Cerebellar cortex (tissue), 1 donor: ENCODE measurements around the gene SFTPB.

ENCODE experiments used
- DNase-seq: peaks from one replicate; pipeline ENCODE4 v3.0.0-alpha.2; 2015; ENCODE audit warnings: low spot score

Gene SFTPB

GRCh38 chr2:85702172-85702571, 34.2 kb upstream of the SFTPB start:
- DNase-seq, result no peak

DNA sequence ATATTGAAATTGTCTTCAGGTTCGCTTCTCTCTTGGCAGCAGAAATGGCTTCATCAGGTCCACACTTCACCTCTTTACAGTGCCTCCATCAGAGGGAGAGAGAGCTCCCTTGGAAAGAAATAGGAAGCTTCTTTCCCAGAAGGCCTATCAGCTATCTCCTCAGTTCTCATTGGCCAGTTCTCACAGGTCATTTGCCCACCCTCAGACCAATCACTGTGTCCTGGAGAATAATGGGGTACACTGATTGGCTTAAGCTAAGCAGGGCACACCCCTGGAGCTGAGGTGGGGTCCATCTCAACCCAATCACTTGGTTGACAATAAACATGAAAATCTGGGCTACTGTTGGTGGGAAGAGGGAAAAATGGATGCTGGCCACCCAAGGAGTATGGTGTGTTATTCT, 31.3 kb upstream of the SFTPB start:
- no peak for DNase-seq

- no peak for DNase-seq
These were observed 30.9 kb upstream of the SFTPB start for GRCh38 chr2:85698880-85699254.

DNA sequence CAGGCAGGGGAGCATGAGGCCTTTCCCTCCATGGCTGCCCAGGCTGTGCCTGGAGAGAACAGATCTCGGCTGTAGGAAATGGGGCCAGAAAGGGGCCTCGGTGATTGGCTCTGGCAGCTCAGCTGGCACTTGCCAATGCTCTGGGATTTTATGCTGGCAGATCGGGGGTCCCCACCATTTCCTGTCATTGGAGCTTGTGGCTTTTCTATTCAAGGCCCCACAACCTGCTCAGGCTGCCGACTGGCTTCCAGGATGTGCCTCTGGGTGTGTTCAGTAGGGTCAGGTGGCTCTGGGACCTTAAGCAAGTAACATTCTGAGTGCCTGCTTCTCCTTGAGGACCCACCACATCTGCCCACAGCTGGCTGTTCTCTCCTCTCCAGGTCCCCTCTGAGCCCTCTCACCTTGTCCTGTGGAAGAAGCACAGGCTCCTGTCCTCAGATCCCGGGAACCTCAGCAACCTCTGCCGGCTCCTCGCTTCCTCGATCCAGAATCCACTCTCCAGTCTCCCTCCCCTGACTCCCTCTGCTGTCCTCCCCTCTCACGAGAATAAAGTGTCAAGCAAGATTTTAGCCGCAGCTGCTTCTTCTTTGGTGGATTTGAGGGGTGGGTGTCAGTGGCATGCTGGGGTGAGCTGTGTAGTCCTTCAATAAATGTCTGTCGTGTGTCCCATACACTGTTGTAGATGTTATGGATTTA, 30.3 kb upstream of the SFTPB start:
- no peak for DNase-seq

DNA sequence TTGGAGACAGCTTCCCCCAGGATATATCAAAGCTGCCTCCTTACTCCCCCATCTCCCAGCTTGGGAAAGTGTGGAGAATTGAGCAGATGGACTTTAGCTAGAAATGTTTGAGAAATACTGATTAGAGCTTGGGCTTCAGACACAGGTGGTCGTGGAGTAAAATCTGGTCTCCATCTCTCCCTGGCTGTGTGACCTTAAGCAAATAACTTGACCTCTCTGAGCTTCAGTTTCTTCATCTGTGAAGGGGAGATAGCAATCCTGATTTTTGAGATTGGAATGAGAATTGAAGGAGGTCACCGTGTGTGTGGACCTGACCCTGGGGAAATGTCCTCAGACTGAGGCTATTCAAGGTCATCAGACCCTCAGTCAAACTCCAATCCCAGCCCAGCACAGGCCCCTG, 29.7 kb upstream of the SFTPB start:
- DNase-seq, result no peak

DNA sequence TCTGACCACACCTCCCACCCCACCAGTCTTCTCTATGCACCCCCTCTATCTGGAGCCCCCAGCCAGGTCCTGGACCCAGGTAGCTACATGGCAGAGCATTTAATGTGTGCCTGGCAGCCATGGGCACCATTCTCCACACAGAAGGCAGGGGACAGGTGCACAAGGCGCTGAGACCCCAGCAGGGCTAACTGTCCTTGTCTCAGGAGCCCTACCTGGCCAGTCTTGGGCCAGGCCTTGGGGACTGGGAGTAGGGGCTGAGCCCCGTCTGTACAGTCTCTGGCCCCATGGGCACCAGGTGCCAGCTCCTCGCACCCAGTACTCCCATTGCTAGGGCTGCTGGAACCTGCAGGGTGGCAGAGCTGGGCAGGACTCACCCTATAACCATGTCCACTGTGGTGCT, 29.1 kb upstream of the SFTPB start:
- no peak for DNase-seq

DNA sequence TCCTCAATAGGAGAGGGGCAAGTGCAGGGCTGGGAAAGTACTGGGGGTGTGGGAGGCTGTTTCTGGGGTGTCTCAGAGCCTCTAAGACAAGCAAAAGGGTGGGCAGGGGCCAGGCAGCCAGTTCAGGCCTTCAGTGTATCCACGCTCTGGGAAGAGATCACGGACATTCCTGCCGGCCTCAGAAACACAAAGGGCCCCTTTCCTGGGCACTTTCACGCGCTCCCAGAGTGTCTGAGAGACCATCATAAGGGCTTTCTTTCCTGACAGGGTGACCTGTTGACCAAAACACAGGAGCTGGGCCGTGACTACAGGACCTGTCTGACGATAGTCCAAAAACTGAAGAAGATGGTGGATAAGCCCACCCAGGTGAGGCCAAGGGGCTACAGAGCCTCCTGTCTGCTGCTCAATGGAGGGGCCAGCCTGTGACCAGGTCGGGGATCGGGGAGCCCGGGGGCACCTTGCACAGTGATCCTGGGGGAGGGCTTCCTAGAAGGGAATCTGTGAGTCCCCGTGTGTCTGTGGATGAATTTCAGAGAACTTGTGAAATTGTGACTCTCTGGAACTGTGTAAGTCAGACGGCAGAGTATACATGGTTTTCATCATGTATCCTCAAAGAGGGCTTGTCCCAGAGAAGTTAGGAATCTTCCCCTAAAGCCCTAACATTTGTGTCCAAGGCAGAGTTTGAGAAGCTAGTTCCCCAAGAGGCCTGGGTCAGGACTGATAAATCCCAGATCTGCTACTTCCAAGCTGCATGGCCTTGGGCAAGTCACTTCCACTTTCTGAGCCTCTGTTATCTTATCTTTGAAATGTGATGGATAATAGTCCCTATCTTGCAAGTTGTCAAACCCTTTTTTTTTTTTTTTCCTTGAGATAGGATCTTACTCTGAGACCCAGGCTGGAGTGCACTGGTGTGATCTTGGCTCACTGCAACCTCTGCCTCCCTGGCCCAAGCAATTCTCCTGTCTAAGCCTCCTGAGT, 28.0 kb upstream of the SFTPB start:
- no peak for DNase-seq

DNA sequence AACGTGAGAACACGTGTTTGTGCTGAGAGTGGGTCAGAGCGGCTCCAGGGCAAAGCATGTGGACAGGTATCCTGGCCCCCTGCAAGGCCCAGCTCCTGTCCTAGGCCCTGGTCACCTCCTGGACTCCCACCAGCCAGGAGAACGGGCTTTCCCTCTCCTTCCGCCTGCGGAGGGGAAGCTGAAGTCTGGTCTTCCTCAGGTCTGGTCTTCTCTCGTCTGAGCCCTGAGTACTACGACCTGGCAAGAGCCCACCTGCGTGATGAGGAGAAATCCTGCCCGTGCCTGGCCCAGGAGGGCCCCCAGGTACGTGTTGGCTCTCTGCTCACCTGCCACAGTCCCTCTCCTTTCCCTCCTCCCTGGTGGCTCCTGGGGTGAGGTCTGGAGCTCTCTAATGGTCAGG, 27.1 kb upstream of the SFTPB start:
- DNase-seq, result no peak

- no peak for DNase-seq
These were observed 26.3 kb upstream of the SFTPB start, which contains the start of gene GNLY for GRCh38 chr2:85694052-85695025. GNLY (plus strand) TSS chr2:85694358; CDS start chr2:85694419, 61 bp downstream.

GRCh38 chr2:85692039-85692645, 24.1 kb upstream of the SFTPB start:
- DNase-seq, result no peak

DNA sequence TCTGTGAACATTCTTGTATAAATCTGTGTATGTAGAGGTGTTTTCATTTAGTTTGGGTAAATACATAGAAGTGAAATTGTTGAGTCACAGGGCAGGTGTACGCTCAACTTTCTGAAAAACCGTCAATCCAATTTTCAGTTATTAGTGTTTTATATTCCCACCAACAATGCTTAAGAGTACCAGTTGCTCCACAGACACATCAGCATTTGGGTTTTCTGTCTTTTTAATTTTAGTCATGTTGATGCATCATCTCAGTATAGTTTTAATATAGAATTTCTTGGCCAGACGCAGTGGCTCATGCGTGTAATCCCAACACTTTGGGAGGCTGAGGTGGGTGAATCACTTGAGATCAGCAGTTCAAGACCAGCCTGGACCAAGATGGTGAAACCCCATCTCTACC, 22.9 kb upstream of the SFTPB start:
- no peak for DNase-seq

- no peak for DNase-seq
These were observed 16.8 kb upstream of the SFTPB start for GRCh38 chr2:85684806-85685205.

GRCh38 chr2:85684380-85684779, 16.4 kb upstream of the SFTPB start:
- DNase-seq, result no peak

- DNase-seq, result no peak
These were observed 14.4 kb upstream of the SFTPB start for GRCh38 chr2:85682378-85682777.

GRCh38 chr2:85681776-85682175, 13.8 kb upstream of the SFTPB start:
- DNase-seq, result no peak

DNA sequence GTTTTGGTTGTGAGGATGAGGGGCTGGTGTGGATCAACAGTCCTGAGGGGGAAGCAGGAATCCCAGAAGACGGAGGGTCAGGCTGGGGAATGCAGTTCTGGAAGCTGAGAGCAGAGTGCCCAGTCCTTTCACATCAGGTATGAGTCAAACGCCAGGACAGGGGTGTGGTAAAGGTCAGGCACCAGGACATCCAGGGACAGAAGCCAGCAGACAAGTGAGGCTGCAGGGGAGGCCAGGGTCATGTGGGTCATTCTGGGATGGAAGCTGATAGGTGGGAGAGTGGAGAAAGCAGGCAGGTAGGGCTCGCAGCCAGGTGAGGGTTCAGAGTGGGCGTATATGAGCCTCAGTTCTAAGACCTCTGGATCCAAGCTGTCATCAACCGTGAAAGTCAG, 13.4 kb upstream of the SFTPB start:
- no peak for DNase-seq

DNA sequence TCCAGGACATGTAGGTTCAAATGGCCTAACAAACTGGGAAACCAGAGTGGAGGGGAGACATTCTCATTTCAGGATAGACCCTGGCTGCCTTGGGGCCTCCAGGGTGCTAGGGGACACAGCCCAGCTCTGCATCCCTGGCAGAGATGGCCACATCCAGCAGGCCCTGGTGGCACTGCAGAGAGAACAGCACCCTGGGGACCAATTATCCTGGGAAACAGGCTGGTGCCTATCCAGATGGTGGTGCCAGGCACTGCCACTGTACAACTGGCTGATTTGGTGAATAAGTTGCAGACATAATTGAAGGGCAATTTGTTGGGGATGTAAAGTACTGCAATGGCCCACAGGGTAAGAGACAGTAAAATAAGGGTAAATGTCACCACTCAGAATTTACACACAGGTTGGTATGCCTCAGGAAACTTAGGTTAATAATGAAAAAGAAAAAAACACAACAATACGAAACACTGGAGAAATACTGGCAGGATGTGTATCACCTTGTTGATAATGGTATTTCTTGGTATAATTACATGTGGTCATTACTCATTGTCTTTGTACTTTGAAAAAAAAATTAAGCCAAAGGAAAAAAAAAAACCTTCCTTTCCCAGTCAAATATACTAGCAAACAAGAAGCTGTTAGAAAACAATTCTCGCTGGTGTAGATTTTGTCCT, 12.8 kb upstream of the SFTPB start:
- DNase-seq, result no peak

DNA sequence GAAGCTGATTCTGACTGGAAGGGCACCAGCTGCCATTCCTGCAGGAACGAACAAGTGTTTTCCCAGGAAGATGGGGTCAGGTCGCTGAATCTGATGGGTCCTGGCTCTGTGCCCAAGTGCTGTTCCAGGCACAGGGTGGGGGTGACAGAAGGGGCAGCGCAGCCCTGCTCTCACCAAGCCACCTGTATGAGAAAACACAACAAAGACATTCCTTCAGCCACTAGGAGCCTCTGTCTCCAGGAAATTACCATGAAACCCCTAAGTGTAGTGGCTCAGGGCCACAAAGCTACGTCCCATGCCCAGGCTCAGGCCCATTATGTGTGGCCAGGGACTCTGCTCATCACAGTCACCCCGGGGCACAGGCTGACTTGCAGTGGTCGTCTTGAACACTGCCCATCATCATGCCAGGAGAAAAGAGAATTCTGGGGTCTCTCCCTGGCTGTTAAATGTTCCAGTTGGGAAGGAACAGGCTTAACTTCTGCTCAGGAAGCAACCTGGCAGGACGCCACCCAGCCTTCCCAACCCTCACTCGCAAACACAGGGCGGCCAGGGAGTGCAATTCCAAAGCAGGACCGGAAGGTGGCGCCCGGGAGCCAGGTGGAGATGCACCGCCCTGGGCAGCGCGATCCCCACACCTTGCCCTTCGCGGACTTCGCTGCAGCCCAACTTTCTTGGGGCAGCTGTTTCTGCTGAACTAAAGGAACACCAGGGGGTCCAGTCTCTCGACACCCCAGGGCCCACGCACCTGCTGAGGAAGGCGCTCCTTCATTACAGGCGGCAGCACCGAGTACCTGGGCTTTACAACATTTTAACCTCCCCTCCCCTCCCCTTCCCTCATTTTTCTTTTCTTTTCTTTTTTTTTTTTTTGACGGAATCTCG, 11.0 kb upstream of the SFTPB start:
- DNase-seq, result peak; percentile 64

GRCh38 chr2:85678377-85678776, 10.4 kb upstream of the SFTPB start:
- DNase-seq, result no peak
